Effector CD8-positive, alpha-beta T cell (primary cell): ENCODE data around the gene YTHDF2.

ENCODE experiments used
- DNase-seq: peaks from one replicate; lab custom pipeline; 2025; lab: John Stamatoyannopoulos, UW

The YTHDF2 gene

DNA sequence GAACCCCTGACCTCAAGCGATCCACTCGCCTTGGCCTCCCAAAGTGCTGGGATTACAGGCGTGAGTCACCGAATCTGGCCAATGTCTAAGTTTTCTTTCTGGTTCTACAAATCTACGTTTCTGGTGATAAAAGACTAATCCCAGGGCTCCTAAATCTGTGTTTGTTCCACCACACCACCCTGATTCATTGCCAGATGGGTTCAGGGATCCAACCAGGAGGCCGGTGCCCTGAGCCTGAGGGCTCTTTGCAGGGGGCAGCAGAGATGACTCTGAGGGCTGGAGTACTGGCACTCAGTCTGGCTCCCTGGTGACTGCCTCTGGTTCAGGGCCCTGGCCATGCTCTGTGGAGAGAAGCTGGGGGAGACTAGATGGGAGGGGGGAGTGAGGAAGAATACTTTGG is 64.7 kb downstream of the YTHDF2 start:
- DNase-seq: no peak

DNA sequence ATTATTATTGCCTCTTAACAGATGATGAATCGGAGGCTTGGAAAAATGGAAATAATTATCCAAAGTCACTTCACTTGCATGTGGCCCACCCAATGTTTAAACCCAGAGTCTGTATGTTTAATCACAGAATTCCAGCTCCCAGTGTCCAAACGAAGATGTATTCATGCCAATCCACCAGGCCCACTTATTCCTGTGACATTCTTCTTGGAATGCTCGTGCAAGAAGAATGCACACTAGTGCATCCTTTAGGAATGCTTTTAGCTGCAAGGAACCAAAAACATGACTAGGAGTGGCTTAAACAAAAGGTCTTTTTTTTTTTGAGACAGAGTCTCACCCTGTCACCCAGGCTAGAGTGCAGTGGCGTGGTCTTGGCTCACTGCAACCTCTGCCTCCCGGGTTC is 66.3 kb downstream of the YTHDF2 start:
- no peak for DNase-seq

DNA sequence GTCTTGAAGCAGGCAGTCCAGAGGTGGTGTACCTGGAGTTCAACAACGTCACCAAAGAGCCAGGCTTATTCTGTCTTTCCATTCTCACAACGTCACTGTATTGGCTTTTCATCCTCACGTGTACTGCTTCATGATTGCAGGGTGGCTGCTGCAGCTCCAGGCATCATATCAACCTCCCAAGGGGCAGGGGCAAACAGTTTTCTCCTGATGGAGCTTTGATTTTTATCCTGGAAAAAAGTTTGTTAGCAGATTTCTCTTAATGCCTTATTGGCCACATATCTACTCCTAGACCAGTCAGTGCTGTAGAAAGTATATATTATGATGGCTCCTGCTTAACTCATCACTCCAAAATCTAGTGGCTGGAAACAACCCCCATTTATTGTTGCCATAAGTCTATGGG is 66.9 kb downstream of the YTHDF2 start:
- no peak for DNase-seq

DNA sequence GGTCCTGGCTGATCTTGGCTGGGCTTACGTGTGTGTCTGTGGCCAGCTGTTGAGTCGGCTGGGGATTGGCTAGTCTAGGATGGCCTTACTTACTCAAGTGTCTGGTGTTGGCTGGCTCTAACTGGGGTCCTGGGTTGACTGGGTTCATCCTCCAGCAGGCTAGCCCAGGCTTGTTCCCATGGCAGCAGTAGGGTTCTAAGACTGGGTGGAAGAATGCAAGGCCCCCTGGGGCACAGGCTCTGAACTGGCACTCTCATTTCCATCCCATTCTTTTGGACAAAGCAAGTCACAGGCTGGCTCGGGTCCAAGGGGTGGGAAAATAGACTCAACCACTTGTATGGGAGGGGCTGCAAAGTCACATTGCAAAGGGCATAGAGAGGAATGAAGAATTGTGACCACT is 67.3 kb downstream of the YTHDF2 start:
- DNase-seq: no peak

DNA sequence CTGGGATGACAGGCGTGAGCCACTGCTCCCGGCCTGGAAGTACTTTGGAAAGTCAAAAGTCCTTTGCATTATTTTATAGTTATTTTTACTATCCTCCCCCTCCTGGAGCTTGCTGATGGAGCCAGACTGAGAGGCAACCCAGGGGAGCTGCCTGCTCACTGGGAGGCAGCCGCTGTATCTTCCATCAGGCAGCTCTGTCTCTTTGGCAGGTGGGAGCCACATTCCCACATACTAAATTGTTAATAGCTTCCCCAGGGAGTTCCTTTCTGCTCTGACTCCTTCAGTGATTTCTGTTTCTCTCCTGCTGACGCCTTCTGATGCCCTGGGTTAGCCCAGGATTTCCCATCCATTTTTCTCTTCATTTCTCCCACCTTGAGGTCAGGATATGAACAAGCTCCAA is 70.3 kb downstream of the YTHDF2 start:
- DNase-seq: no peak

DNA sequence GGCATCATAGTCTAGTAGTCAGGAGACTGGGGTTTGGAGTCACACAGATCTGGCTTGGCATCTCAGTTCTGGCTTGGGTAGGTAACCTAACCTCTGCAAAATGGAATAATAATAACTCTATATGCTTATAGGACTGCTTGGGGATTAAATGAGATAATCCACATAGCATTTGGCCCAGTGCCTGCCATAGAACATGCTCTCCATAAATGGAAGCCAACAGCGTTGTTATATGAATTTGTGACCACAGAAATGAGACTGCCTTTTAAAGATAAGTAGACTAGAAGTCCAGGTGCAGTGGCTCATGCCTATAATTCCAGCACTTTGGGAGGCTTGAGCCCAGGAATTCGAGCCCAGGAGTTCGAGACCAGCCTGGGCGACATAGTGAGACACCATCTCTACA is 71.2 kb downstream of the YTHDF2 start:
- DNase-seq: no peak

DNA sequence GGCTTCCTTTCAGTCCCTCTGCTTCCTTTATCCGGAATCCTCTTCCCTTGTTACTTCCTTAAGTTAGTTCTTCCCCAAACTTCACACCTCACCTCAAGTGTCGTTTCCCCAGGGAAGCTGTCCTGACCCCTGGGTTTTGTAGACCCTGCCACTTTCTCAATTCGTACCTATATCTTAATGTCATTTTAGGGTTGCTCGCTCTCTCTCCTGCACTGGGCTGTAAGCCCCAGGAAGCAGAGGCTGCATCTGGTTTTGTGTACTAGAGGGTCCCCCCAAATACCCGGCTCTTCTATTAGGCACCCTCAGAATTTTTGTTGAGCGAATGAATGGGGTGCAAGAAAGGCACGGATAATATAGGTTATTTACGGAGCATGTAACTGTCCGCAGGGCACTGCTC is 74.6 kb downstream of the YTHDF2 start:
- no peak for DNase-seq

DNA sequence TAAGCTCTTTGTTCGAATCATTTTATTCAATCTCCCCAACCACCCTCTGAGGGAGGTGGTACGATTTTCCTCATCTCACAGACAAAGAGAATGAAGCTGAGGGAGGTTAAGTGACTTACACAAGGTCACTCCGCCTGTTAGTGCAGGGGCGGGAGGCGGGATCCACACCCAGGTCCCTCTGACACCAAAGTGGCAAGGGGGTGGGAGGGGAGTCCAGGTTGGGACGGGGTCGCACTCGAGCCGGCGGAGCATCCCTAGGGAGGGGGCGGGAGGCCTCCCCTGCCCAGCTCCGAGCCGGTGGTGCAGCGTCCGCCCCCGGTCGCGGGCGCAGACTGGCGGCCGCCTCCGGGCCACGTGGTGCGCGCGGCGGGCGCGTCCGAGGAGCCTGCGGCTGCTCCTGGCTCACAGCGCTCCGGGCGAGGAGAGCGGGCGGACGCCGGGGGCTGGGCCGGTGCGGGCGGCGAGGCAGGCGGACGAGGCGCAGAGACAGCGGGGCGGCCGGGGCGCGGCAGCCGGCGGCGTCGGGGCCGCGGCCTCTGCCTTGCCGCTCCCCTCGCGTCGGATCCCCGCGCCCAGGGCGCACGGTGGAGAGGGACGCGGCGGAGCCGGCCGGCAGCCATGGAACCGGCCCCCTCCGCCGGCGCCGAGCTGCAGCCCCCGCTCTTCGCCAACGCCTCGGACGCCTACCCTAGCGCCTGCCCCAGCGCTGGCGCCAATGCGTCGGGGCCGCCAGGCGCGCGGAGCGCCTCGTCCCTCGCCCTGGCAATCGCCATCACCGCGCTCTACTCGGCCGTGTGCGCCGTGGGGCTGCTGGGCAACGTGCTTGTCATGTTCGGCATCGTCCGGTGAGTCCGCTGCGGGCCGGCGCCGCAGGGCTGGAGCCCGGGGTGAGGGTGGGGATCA is 75.3 kb downstream of the YTHDF2 start, which contains the start of gene OPRD1:
TSS of gene OPRD1 (plus strand) at position 405 of the 903 bp plus-strand sequence. CDS start at position 619, 214 bp downstream.
- no peak for DNase-seq

DNA sequence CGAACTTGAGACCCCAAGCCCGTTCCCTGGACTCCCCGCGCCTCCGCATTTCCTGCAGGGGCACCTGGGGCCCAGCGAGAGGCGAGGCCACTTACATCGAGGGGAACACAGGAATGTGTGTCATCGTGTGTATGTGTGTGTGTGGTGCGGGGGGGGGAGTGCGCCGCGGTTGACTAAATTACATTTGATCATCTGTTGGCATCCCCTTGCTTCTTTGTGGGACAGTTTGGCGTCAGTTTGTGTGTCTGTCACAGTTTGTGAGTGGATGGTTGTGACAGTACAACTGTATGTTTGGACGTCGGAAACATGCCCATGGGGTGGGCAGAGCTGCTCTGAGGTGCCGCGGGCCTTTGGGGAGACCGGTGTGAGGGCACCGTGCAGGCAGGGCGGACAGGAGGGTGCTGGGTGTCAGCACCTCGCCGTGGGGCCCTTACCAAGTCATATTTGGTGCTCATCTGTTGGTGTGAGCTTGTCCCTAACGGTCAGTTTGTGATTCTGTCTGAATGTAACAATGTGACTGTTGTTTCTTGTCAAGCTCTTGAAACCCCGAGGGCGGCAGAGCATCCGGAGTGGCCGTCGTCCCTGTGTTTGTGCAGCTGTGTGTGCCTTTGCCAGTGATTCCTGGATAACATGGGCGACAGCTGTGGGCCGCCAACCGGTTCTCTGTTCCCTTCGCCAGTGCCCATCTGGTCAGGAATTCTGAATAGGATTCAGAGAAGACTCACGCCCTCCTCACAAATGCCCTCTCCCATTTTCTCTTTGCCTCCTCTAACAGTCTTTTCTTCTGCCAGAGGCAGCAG is 76.1 kb downstream of the YTHDF2 start:
- DNase-seq: no peak

DNA sequence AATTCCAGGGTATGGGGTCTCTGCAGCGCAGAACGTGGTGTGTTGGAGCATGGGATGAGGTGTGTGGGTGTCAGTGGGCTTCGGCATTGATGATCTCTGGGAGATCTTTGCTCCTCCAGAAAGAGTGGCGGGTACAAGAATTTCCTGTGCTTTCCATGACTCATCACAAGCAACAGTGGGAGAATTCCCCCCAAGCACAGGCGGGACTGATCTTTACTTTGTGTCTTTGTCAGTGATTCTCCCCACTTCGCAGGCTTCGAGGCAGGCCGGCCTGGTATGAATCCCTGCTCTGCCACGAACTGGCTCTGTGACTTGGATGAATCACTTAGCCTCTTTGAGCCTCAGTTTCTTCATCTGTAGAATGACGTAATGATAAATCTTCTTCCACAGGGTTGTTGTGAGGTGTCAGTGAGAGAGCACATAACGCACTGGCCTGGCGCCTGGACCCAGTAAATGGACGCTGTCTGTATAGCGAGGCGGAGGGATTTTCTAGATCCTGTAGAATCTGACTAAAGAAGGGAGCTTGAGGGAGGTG is 77.3 kb downstream of the YTHDF2 start:
- DNase-seq: no peak

DNA sequence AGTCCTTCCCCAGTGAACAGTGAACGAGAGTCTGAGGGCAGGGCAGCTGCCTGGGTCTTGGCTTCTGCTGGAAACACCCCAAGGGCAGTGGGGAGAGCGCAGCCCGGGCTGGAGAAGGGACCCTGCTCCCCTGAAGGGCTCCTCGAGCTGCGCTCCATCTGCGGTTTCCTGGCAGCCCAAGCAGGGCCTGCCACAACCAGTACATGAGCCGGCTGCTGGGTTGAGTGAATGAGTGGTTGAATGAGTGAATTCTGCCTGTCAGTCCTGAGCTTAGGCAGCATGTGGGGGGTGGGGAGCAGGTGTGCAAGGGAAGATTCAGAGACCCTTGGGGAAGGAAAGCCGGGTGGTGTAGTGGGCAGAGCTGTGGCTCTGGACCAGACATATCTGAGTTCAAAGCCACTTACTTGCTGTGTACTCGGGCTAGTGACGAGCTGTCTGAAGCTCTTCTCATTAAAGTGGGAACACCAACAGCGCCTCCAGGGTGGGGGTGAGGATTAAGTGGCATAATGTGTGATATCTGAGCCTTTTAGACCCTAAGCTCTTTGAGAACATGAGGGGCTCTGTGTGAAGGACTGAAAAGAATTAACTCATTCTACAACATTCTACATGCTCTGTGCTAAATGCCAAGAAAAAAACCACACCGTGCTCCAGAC is 78.9 kb downstream of the YTHDF2 start:
- DNase-seq: no peak

DNA sequence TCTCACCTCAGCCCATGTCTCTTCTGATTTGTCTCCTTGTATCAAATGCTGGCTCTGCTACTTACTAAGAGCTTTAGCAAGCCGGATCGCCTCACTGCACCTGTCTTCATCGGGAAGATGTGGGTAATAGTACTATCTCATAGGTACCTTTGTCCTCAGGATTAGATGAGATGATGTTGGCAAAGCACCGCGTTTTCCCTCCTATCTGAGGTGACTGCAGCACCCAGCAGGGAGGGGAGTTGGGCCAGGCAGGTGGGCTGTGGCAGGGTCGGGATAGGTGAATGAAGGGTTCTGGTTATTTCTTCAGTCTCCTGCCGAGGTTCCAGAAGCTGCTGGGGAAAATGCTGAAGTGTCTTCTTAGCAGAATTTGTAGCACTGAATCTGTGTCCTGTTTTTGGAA is 80.4 kb downstream of the YTHDF2 start:
- no peak for DNase-seq

DNA sequence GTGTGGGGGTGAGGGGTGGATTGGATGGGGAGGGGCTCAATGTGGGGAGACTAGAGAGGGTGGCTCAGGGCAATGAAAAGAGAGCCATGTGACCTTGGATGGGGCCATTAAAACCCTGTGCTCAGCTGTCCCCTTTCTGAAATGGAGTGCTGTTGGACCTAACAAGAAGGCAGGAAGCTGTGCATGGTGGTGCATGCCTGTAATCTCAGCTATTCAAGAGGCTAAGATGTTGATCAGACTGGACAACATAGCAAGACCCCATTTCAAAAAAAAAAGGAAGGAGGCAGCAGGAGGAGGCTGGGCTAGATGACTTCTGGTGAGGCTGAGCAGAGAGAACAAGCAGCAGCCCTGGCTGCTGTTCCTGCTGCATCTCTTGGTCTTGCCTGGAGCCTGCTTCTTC is 82.3 kb downstream of the YTHDF2 start:
- no peak for DNase-seq
